Neural progenitor cell (in vitro differentiated cells): ENCODE measurements around the gene RASAL3.
"Not testable (repeated sequence)": the region's sequence is repeated elsewhere in the genome, so short reads cannot be mapped to it uniquely, and the experiment has no call there.

Experiments
- CTCF ChIP-seq: fragments of 200-600 bp; sonication (generic); IDR thresholded peaks from 2 replicates; pipeline ENCODE4 v1.5.1; 2017; ENCODE audit warnings: antibody characterized with exemption, mild to moderate bottlenecking
- EZH2 ChIP-seq: fragments of 200-600 bp; sonication (generic); IDR thresholded peaks from 2 replicates; pipeline ENCODE4 v1.6.1; 2017; ENCODE audit warnings: antibody characterized with exemption, mild to moderate bottlenecking, moderate library complexity
- EZH2phosphoT487 ChIP-seq: fragments of 200-600 bp; sonication (generic); IDR thresholded peaks from 2 replicates; pipeline ENCODE4 v1.6.1; 2017; ENCODE audit warnings: antibody characterized with exemption

GRCh38 chr19:15485768-15486167 lies 21.4 kb upstream of the RASAL3 start:
- TF ChIP-seq CTCF, EZH2phosphoT487, EZH2: not testable (repeated sequence)
